Esophagus muscularis mucosa (tissue), 4 donors: ENCODE measurements around the gene OR11A1.

ENCODE experiments used
- EP300 ChIP-seq: sonication (generic); formaldehyde crosslinking; IDR thresholded peaks from one replicate; pipeline ENCODE4 v1.6.1; 2017; ENCODE audit warnings: antibody characterized with exemption
- POLR2A ChIP-seq: fragments of 450-650 bp; IDR thresholded peaks from one replicate; pipeline ENCODE4 v1.6.1; 2017; ENCODE audit warnings: antibody characterized with exemption, moderate library complexity, mild to moderate bottlenecking, low read depth
- POLR2AphosphoS5 ChIP-seq, 2 donors: sonication (generic); formaldehyde crosslinking; IDR thresholded peaks; one replicate each; pipeline ENCODE4 v1.6.1; 2017; ENCODE audit warnings: antibody characterized with exemption in 2 of 2
- TF ChIP-seq, protein P1 (sequence below), 3 experiments: fragments of 200-600 bp in 2 of 3; fragments of 450-650 bp in 1 of 3; sonication (generic) in 2 of 3; IDR thresholded peaks; one replicate each; pipeline ENCODE4 v1.5.1; 2017 to 2019; ENCODE audit warnings: antibody characterized with exemption in 3 of 3, mild to moderate bottlenecking in 2 of 3, moderate library complexity in 1 of 3

- no peak for TF ChIP-seq POLR2A
- TF ChIP-seq, protein P1, sequence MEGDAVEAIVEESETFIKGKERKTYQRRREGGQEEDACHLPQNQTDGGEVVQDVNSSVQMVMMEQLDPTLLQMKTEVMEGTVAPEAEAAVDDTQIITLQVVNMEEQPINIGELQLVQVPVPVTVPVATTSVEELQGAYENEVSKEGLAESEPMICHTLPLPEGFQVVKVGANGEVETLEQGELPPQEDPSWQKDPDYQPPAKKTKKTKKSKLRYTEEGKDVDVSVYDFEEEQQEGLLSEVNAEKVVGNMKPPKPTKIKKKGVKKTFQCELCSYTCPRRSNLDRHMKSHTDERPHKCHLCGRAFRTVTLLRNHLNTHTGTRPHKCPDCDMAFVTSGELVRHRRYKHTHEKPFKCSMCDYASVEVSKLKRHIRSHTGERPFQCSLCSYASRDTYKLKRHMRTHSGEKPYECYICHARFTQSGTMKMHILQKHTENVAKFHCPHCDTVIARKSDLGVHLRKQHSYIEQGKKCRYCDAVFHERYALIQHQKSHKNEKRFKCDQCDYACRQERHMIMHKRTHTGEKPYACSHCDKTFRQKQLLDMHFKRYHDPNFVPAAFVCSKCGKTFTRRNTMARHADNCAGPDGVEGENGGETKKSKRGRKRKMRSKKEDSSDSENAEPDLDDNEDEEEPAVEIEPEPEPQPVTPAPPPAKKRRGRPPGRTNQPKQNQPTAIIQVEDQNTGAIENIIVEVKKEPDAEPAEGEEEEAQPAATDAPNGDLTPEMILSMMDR (IDR thresholded peaks at IDR 0.05): no peak
- TF ChIP-seq POLR2AphosphoS5 (IDR thresholded peaks at IDR 0.05): no peak
- no peak for TF ChIP-seq EP300
Measured at GRCh38 chr6:29493261-29493660, 36.4 kb upstream of the OR11A1 start.
